OCI-LY7 (cell line): ENCODE data around the gene RTCA. TPM values are rescaled to one million over a fixed set of nuclear protein-coding genes. Genes with fewer than 3 reads are reported as not detected.

Source experiments
- BruUV-seq: library from RNA; stranded (reverse); fragments of 400-500 nt; replicated peaks from 2 replicates; lab custom pipeline; 2021; lab: Mats Ljungman, UMichigan
- CTCF ChIA-PET: fragments of 300-600 bp; sonication (Branson Sonifier 250); formaldehyde crosslinking; loops from one replicate; lab custom pipeline; 2022; ENCODE audit warnings: antibody characterized with exemption; ENCODE audit not compliant: unreplicated experiment; lab: Charles Lee
- POLR2A ChIA-PET: fragments of 300-600 bp; sonication (Branson Sonifier 250); formaldehyde crosslinking; loops from one replicate; lab custom pipeline; 2022; ENCODE audit warnings: antibody characterized with exemption; lab: Charles Lee
- DNase-seq: peaks from one replicate; pipeline ENCODE4 v3.0.0-alpha.2; 2015; ENCODE audit warnings: low spot score
- H2AFZ ChIP-seq: fragments of 200-600 bp; sonication (generic), shearing (Covaris generic); 2 replicates; pipeline ENCODE4 v1.6.1; 2014; ENCODE audit warnings: mild to moderate bottlenecking, antibody characterized with exemption, low read length, moderate library complexity
- H3K27ac ChIP-seq: fragments of 200-600 bp; sonication (generic); 2 replicates; pipeline ENCODE4 v1.5.1; 2014; ENCODE audit warnings: mixed run types, low read depth, mild to moderate bottlenecking, moderate library complexity, low read length, inconsistent platforms; ENCODE audit not compliant: poor library complexity, severe bottlenecking
- H3K36me3 ChIP-seq: fragments of 200-600 bp; sonication (generic); 2 replicates; pipeline ENCODE4 v1.6.1; 2014; ENCODE audit warnings: mild to moderate bottlenecking, antibody characterized with exemption, low read length, moderate library complexity, mixed read lengths; ENCODE audit not compliant: insufficient read depth
- H3K4me1 ChIP-seq: fragments of 200-600 bp; sonication (generic); 2 replicates; pipeline ENCODE4 v1.5.1; 2014; ENCODE audit warnings: mild to moderate bottlenecking, low read length; ENCODE audit not compliant: insufficient read depth, poor library complexity, severe bottlenecking
- H3K4me2 ChIP-seq: fragments of 200-600 bp; sonication (generic); 2 replicates; pipeline ENCODE4 v1.6.1; 2014; ENCODE audit warnings: mild to moderate bottlenecking, low read length
- H3K4me3 ChIP-seq: fragments of 200-600 bp; sonication (generic); 2 replicates; pipeline ENCODE4 v1.5.1; 2014; ENCODE audit warnings: mild to moderate bottlenecking, low read depth, low read length; ENCODE audit not compliant: poor library complexity, severe bottlenecking
- H3K79me2 ChIP-seq: fragments of 200-600 bp; sonication (generic); 2 replicates; pipeline ENCODE4 v1.6.1; 2016; ENCODE audit warnings: low read depth, mild to moderate bottlenecking, low read length, moderate library complexity, mixed read lengths; ENCODE audit not compliant: insufficient read depth
- H3K9me2 ChIP-seq: fragments of 200-600 bp; sonication (generic); 2 replicates; pipeline ENCODE4 v1.6.1; 2016; ENCODE audit warnings: mild to moderate bottlenecking, low read length, mixed read lengths; ENCODE audit not compliant: insufficient read depth
- H3K9me3 ChIP-seq: fragments of 200-600 bp; sonication (generic); 2 replicates; pipeline ENCODE4 v1.6.1; 2014; ENCODE audit warnings: mild to moderate bottlenecking, mixed run types, low read length, mixed read lengths
- H4K20me1 ChIP-seq: fragments of 200-600 bp; sonication (generic); 2 replicates; pipeline ENCODE4 v1.6.1; 2014; ENCODE audit warnings: mild to moderate bottlenecking, antibody characterized with exemption, low read length, moderate library complexity, mixed read lengths; ENCODE audit not compliant: insufficient read depth
- CTCF ChIP-seq: fragments of 200-600 bp; sonication (generic); conservative IDR thresholded peaks from 2 replicates; pipeline ENCODE4 v1.5.1; 2014; ENCODE audit warnings: mild to moderate bottlenecking, antibody characterized with exemption, low read length, moderate library complexity, mixed read lengths
- EZH2phosphoT487 ChIP-seq: fragments of 200-600 bp; sonication (generic); IDR thresholded peaks from 2 replicates; pipeline ENCODE4 v1.6.1; 2018; ENCODE audit warnings: low read depth, borderline replicate concordance, mild to moderate bottlenecking, mixed run types, antibody characterized with exemption, low read length, moderate library complexity, mixed read lengths
- intact Hi-C: fragments of 100-400 bp; cut with micrococcal nuclease; formaldehyde crosslinking; loops from one replicate; pipeline ENCODE4 v1.10.0; 2022; ENCODE audit not compliant: unreplicated experiment
- total RNA-seq, 2 experiments: library from RNA; depleted of rRNA in 1 of 2; stranded (reverse); fragments of >200 nt in 1 of 2; shearing (Covaris generic) in 1 of 2; gene quantifications; 2 replicates each; pipeline ENCODE4 v1.2.3, GENCODE V29; 2014 to 2022

RTCA gene
- total RNA-seq, 2 experiments from 2014 or later, result 25.9 to 42.7 TPM

GRCh38 chr1:100222428-100222827 lies 43.6 kb upstream of the RTCA start:
- no peak overlapping the region for H3K4me2 ChIP-seq
- no peaks in the 10 kb centered on the region for H3K9me2 ChIP-seq
- ChIA-PET CTCF (no interaction called here), POLR2A (interaction anchor here (0.9 to 1.8 kb wide), 4 partner anchors 10 to 89 kb away, joined by 3 to 5 read pairs (median 3); partner anchors contain the start of genes SASS6 and TRMT13)
- peaks cover 36% of the 10 kb centered on the region for H3K36me3 ChIP-seq
- no peaks in the 10 kb centered on the region for H4K20me1 ChIP-seq
- no peaks in the 10 kb centered on the region for H3K4me1 ChIP-seq
- no peak for DNase-seq
- no peak overlapping the region for H3K27ac ChIP-seq
- no TSS peak for BruUV-seq
- TF ChIP-seq CTCF, result no peak
- no peak for TF ChIP-seq EZH2phosphoT487
- intact Hi-C loops, result no loop called here
- H3K9me3 ChIP-seq, result no peaks in the 10 kb centered on the region
- H2AFZ ChIP-seq, result no peak overlapping the region
- H3K79me2 ChIP-seq, result no peaks in the 10 kb centered on the region
- no peak overlapping the region for H3K4me3 ChIP-seq

GRCh38 chr1:100229681-100230443 lies 36.2 kb upstream of the RTCA start:
- no peak overlapping the region for H3K4me2 ChIP-seq
- ChIA-PET POLR2A (no interaction called here), CTCF (no interaction called here)
- no peaks in the 10 kb centered on the region for H3K79me2 ChIP-seq
- TF ChIP-seq CTCF (no peak), EZH2phosphoT487 (no peak)
- no peak for DNase-seq
- no peak overlapping the region for H2AFZ ChIP-seq
- H4K20me1 ChIP-seq, result no peaks in the 10 kb centered on the region
- peaks cover 78% of the 10 kb centered on the region for H3K36me3 ChIP-seq
- BruUV-seq, result TSS peak; percentile 46
- H3K9me2 ChIP-seq, result no peaks in the 10 kb centered on the region
- H3K4me3 ChIP-seq, result no peak overlapping the region
- H3K4me1 ChIP-seq, result no peaks in the 10 kb centered on the region
- intact Hi-C loops, result no loop called here
- no peak overlapping the region for H3K27ac ChIP-seq
- no peaks in the 10 kb centered on the region for H3K9me3 ChIP-seq

GRCh38 chr1:100230765-100231164 lies 35.3 kb upstream of the RTCA start:
- Histone ChIP-seq H3K9me3 (no peaks in the 10 kb centered on the region), H3K36me3 (peaks cover 81% of the 10 kb centered on the region), H2AFZ (no peak overlapping the region), H3K79me2 (no peaks in the 10 kb centered on the region), H3K4me2 (no peak overlapping the region), H3K27ac (no peak overlapping the region), H3K4me1 (no peaks in the 10 kb centered on the region), H4K20me1 (no peaks in the 10 kb centered on the region), H3K9me2 (no peaks in the 10 kb centered on the region), H3K4me3 (no peak overlapping the region)
- intact Hi-C loops, result no loop called here
- POLR2A ChIA-PET, result no interaction called here
- CTCF ChIA-PET, result no interaction called here
- no peak for DNase-seq
- no peak for TF ChIP-seq CTCF
- TF ChIP-seq EZH2phosphoT487, result no peak
- no TSS peak for BruUV-seq
